GM18519 (cell line): Measurements from ENCODE around the gene RSU1.

Experiments used
- ATAC-seq: cut with Tn5 transposase; IDR thresholded peaks from one replicate; pipeline ENCODE4 v1.9.1; 2021; ENCODE audit warnings: mild to moderate bottlenecking, moderate library complexity; ENCODE audit not compliant: unreplicated experiment, low FRiP score

Gene RSU1

DNA sequence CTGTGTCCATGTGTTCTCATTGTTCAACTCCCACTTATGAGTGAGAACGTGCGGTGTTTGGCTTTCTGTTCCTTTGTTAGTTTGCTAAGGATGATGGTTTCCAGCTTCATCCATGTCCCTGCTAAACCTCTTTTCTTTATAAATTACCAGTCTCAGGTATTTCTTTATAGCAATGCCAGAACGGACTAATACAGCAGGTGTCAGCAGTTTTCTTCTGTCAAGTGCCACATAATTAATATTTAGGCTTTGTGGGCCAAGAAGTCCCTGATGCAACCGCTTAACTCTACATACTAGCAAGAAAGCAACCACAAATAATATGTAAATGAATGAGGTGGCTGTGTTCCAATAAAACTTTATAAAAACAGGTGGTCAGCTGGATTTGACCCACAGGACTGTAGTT, 269.3 kb downstream of the RSU1 start:
- ATAC-seq = no peak

DNA sequence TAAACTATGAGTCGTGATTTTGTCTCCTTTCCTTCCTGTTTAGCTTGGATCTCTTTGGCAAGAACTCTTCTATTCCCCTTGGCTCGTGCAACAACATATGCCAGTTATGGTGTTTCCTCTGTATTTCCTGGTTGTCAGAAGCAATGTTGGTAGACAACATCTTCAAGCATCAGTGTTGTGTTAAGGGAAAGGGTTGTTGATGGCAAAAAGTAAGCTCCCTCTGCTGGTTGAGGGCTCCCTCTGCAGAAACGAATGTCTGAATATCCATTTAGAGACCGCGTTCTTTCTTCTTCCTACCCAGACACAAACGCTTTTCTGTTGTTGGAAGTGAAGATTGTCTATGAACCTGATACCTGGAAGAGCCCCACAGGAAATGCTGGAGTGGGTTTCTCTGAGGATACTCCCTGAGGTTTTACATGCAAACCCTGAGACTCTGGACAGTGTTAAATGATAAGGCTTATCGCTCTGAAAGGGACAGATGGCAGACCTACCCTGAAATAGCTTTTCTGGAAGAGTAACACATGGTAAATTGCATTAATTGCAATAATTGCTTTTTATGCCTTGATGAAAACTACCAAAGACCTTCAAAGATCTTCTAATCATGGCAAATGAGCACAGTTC, 272.0 kb downstream of the RSU1 start:
- ATAC-seq = peak; percentile 80

DNA sequence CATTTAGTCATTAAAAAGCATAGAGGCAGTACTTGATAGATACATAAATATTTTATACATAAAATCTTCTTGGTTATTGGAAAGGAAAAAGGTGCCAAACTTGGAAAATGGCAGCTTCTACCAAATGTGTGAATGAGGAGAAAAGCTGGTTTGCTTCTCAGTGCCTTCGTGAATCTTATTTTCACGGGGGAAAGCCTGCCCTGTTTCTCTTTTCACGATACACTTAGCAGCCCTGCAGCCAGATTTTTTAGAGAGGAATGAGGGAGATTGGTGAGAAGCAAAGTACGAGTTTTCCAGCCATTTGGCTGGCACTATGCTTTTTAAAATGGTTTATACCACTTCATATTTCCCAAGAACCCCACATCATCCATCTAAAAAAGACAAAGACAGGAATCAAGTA, 272.6 kb downstream of the RSU1 start:
- ATAC-seq = no peak

DNA sequence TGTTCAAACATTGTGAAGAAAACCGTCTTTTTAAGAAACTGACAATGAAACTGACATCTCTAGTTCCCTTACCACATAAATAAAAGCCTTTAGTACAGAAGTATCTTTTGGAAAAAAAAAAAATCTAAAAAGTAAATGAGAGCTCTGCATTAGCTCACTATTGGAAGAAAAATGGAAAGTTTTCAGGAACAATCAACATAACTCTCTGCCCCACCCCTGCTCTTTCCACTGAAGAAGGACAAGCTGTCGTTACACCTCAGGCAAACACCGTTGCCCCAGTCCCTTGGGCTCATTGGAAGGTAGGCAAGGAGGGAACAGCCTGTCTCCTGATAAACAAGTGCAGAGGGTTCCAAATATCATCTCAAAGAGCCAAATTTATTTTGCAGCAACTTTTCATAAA, 273.1 kb downstream of the RSU1 start:
- no peak for ATAC-seq
